OCI-LY3 (cell line): ENCODE data around the gene NOSIP.

ENCODE experiments used
- H2AFZ ChIP-seq: fragments of 200-600, 300-600 bp; shearing (Covaris generic); 2 replicates; pipeline ENCODE4 v1.6.0; 2014; ENCODE audit warnings: antibody characterized with exemption, low read depth, low read length
- H3K27ac ChIP-seq: fragments of 200-600, 300-600 bp; sonication (generic); 2 replicates; pipeline ENCODE4 v1.5.1; 2014; ENCODE audit warnings: mild to moderate bottlenecking, low read length, moderate library complexity, mixed read lengths
- H3K27me3 ChIP-seq: fragments of 200-600, 300-600 bp; sonication (generic); 2 replicates; pipeline ENCODE4 v1.6.1; 2014; ENCODE audit warnings: low read depth, low read length, mixed read lengths
- H3K36me3 ChIP-seq: fragments of 200-600, 300-600 bp; sonication (generic); replicated peaks from 2 replicates; pipeline ENCODE3; 2014; ENCODE audit warnings: low read depth, low read length, mixed read lengths
- H3K4me1 ChIP-seq: fragments of 300-600, 200-600 bp; sonication (generic); 2 replicates; pipeline ENCODE4 v1.6.1; 2014; ENCODE audit warnings: low read length, mixed read lengths
- H3K4me2 ChIP-seq: fragments of 200-600, 300-600 bp; sonication (generic); 2 replicates; pipeline ENCODE4 v1.6.1; 2014; ENCODE audit warnings: low read length, mixed read lengths
- H3K4me3 ChIP-seq: fragments of 300-600, 200-600 bp; sonication (generic); 2 replicates; pipeline ENCODE4 v1.5.1; 2014; ENCODE audit warnings: antibody characterized with exemption, mild to moderate bottlenecking, low read length, moderate library complexity
- H3K79me2 ChIP-seq: fragments of 300-600, 200-600 bp; shearing (Covaris generic); 2 replicates; pipeline ENCODE4 v1.6.1; 2014; ENCODE audit warnings: mild to moderate bottlenecking, low read length, mixed read lengths
- H3K9ac ChIP-seq: fragments of 300-600, 200-600 bp; shearing (Covaris generic); 2 replicates; pipeline ENCODE4 v1.6.0; 2014; ENCODE audit warnings: mild to moderate bottlenecking, low read length, moderate library complexity
- H3K9me3 ChIP-seq: fragments of 200-600, 300-600 bp; shearing (Covaris generic); 2 replicates; pipeline ENCODE4 v1.6.1; 2014; ENCODE audit warnings: low read length, mixed read lengths; ENCODE audit not compliant: insufficient read depth
- H4K20me1 ChIP-seq: fragments of 200-600, 300-600 bp; sonication (generic); 2 replicates; pipeline ENCODE4 v1.6.1; 2016; ENCODE audit warnings: low read length, mixed read lengths; ENCODE audit not compliant: insufficient read depth
- EZH2phosphoT487 ChIP-seq: fragments of 200-600 bp; shearing (Covaris generic); IDR thresholded peaks from 2 replicates; pipeline ENCODE4 v1.6.1; 2018; ENCODE audit warnings: antibody characterized with exemption, mixed run types, low read depth
- TF ChIP-seq, protein P1 (sequence below): fragments of 200-600, 300-600 bp; sonication (generic); IDR thresholded peaks from 2 replicates; pipeline ENCODE4 v1.5.1; 2014; ENCODE audit warnings: antibody characterized with exemption, low read length, low read depth

Gene NOSIP

DNA sequence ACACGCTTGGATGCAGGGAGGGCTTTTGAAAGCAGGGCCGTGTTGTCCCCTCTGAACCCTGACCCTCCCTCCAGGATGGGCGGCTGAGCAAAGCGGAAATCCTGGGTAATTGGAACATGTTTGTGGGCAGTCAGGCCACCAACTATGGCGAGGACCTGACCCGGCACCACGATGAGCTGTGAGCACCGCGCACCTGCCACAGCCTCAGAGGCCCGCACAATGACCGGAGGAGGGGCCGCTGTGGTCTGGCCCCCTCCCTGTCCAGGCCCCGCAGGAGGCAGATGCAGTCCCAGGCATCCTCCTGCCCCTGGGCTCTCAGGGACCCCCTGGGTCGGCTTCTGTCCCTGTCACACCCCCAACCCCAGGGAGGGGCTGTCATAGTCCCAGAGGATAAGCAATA lies 37.3 kb downstream of the NOSIP start:
- H3K4me1 ChIP-seq, result peaks cover 3% of the 10 kb centered on the region; the same call in 1 of the 2 replicates
- H3K79me2 ChIP-seq, result no peaks in the 10 kb centered on the region
- no peak overlapping the region for H3K4me2 ChIP-seq
- H2AFZ ChIP-seq, result no peak overlapping the region
- no peaks in the 10 kb centered on the region for H3K27me3 ChIP-seq
- H3K9ac ChIP-seq, result no peak overlapping the region
- no peak overlapping the region for H3K4me3 ChIP-seq
- no peak overlapping the region for H3K27ac ChIP-seq
- no peaks in the 10 kb centered on the region for H3K9me3 ChIP-seq
- no peaks in the 10 kb centered on the region for H3K36me3 ChIP-seq
- no peaks in the 10 kb centered on the region for H4K20me1 ChIP-seq
- TF ChIP-seq, protein P1, sequence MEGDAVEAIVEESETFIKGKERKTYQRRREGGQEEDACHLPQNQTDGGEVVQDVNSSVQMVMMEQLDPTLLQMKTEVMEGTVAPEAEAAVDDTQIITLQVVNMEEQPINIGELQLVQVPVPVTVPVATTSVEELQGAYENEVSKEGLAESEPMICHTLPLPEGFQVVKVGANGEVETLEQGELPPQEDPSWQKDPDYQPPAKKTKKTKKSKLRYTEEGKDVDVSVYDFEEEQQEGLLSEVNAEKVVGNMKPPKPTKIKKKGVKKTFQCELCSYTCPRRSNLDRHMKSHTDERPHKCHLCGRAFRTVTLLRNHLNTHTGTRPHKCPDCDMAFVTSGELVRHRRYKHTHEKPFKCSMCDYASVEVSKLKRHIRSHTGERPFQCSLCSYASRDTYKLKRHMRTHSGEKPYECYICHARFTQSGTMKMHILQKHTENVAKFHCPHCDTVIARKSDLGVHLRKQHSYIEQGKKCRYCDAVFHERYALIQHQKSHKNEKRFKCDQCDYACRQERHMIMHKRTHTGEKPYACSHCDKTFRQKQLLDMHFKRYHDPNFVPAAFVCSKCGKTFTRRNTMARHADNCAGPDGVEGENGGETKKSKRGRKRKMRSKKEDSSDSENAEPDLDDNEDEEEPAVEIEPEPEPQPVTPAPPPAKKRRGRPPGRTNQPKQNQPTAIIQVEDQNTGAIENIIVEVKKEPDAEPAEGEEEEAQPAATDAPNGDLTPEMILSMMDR, result no peak
- TF ChIP-seq EZH2phosphoT487, result no peak

DNA sequence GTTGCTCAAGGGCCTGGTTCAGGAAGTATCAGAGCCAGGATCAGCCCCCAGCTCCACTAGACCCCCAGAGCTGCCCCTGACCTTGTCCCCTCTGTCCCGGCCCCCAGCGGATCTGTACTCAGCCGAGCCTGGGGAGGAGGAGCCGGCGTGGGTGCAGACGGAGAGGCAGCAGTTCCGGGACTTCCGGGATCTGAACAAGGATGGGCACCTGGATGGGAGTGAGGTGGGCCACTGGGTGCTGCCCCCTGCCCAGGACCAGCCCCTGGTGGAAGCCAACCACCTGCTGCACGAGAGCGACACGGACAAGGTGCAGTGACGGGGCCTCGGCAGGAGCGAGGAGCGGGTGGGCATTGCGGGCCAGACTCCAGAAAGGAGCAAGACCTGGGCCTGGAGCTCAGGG lies 37.9 kb downstream of the NOSIP start:
- Histone ChIP-seq H3K9me3 (no peaks in the 10 kb centered on the region), H3K36me3 (no peaks in the 10 kb centered on the region), H3K27ac (no peak overlapping the region), H3K79me2 (no peaks in the 10 kb centered on the region), H3K27me3 (no peaks in the 10 kb centered on the region), H3K4me2 (no peak overlapping the region), H2AFZ (no peak overlapping the region), H3K4me3 (no peak overlapping the region), H3K9ac (no peak overlapping the region), H3K4me1 (peaks cover 3% of the 10 kb centered on the region; the same call in 1 of the 2 replicates), H4K20me1 (no peaks in the 10 kb centered on the region)
- no peak for TF ChIP-seq EZH2phosphoT487
- TF ChIP-seq, protein P1, result no peak

DNA sequence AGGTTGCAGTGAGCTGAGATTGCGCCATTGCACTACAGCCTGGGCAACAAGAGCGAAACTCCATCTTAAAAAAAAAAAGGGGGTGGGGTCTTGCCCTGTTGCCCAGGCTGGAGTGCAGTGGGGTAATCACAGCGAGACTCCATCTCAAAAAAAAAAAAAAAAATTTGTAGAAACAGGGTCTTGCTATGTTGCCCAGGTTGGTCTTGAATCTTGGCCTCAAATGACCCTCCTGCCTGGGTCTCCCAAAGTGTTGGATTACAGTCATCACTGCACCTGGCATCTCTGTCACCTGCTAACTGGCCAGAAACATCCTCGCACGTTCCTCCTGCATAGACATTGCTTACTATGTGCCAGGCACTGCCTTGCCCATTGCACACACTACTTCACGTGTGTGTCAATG lies 38.4 kb downstream of the NOSIP start:
- no peak overlapping the region for H3K4me2 ChIP-seq
- H4K20me1 ChIP-seq, result no peaks in the 10 kb centered on the region
- no peaks in the 10 kb centered on the region for H3K79me2 ChIP-seq
- no peak overlapping the region for H2AFZ ChIP-seq
- no peaks in the 10 kb centered on the region for H3K9me3 ChIP-seq
- H3K27ac ChIP-seq, result no peak overlapping the region
- no peak for TF ChIP-seq EZH2phosphoT487
- TF ChIP-seq, protein P1, result no peak
- H3K36me3 ChIP-seq, result no peaks in the 10 kb centered on the region
- H3K9ac ChIP-seq, result no peak overlapping the region
- peaks cover 3% of the 10 kb centered on the region; the same call in 1 of the 2 replicates for H3K4me1 ChIP-seq
- H3K27me3 ChIP-seq, result no peaks in the 10 kb centered on the region
- H3K4me3 ChIP-seq, result no peak overlapping the region

DNA sequence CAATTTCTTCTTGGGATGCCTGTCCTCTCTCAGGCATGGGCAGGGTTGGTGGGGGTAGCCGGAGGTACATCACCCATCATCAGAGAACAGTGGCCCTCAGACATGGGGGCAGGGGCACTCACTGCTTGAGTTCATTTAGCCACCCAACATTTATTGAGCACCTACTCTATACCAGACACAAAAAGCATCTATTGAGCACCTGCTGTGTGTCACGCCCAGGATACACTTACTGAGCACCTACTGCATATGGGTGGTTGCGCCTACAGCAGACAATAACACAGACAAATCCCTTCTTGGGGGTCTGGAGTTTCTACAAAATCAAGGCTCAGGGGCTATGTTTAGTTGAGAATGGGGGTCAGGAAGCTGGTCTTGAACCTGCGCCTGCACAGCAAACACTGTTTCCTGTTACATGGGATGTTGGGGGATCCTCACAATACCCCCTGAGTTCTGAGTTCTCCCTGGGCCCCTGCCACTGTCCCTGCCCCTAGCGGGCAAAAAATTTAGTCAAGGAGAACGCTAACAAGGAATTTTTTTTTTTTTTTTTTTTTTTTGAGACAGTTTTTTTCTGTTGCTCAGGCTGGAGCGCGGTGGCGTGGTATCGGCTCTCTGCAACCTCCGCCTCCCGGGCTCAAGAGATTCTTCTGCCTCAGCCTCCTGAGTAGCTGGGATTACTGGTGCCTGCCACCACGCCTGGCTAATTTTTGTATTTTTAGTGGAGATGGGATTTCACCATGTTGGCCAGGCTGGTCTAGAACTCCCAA lies 41.0 kb downstream of the NOSIP start:
- Histone ChIP-seq H4K20me1 (no peaks in the 10 kb centered on the region), H3K27me3 (no peaks in the 10 kb centered on the region), H3K4me3 (no peak overlapping the region), H3K9me3 (no peaks in the 10 kb centered on the region), H3K9ac (no peak overlapping the region), H2AFZ (no peak overlapping the region), H3K4me1 (peaks cover 6% of the 10 kb centered on the region; the same call in 1 of the 2 replicates), H3K4me2 (no peak overlapping the region), H3K79me2 (no peaks in the 10 kb centered on the region), H3K27ac (no peak overlapping the region), H3K36me3 (no peaks in the 10 kb centered on the region)
- TF ChIP-seq EZH2phosphoT487, result no peak
- TF ChIP-seq, protein P1, result no peak
